GM19328 (cell line): Measurements from ENCODE around the gene UBE2G1.

ENCODE experiments used
- ATAC-seq: cut with Tn5 transposase; IDR thresholded peaks from one replicate; pipeline ENCODE4 v1.9.1; 2021; ENCODE audit warnings: mild to moderate bottlenecking, moderate library complexity; ENCODE audit not compliant: unreplicated experiment

Gene UBE2G1

DNA sequence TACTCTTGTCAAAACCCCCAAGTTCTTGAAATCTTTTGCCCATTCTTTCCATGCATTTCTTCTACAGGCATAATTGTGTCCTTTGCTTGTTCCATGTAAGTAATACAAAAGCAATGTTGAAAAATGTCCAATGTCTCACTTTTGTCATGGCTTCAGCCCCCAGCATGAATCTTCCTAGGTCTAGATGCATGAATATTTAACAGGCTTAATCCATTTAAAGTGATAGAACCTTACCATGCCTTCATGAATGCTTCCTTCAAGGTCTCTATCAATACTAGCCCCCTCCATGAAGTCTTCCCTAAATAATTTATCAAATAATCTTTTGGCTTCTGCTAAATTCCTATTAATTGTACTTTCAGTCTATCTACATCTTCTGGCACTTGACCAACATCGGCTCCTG, 56.6 kb downstream of the UBE2G1 start:
- no peak for ATAC-seq

GRCh38 chr17:4307179-4307930, 59.1 kb downstream of the UBE2G1 start:
- no peak for ATAC-seq

- no peak for ATAC-seq
Measured at GRCh38 chr17:4305224-4305623, 61.3 kb downstream of the UBE2G1 start.

DNA sequence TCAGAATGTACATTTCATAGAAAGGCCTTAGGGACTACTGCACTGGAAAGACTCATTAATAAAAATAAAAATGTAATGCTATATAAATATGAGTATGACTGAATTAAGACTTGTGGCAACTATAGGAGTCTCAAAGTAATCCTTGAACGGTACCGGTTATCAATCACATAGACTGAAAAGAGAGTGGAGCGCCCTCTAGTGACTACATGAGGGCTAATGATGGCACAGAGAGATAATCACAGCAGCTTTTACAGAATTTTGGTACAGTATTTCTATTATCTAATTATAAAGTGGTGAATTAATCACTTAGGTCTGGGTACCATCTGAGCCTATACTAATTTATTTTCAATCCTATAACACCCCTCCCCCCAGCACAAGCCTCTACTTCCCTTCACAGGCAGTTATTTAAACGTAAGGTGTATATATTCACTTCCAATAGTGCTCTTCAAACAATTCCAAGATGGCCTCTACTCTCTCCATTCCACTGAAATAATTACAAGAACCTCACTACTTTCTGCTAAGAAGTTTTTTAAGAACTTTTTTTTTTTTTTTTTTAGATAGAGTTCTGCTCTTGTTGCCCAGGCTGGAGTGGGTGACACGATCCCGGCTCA, 62.0 kb downstream of the UBE2G1 start:
- ATAC-seq = no peak

GRCh38 chr17:4301066-4301465, 65.4 kb downstream of the UBE2G1 start:
- no peak for ATAC-seq

DNA sequence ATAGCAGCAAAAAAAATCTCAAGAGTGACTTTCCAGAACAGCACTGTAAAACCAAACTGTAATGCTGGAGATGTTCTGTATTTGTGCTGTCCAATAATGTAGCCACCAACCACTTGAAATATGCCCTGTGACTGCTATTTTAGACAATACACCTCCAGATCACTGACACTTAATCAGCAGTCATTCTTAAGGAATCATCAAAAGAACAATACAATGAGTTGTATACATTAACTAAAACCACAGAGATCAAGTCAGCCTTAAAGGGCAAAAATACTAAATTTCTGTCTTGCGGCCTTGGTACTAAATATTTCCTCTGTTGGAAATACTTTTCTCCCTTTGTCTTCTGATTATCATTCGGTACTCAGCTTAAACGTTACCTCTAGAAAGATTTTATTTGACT, 69.1 kb downstream of the UBE2G1 start:
- ATAC-seq = no peak

- no peak for ATAC-seq
Measured at GRCh38 chr17:4295686-4296085, 70.8 kb downstream of the UBE2G1 start.

DNA sequence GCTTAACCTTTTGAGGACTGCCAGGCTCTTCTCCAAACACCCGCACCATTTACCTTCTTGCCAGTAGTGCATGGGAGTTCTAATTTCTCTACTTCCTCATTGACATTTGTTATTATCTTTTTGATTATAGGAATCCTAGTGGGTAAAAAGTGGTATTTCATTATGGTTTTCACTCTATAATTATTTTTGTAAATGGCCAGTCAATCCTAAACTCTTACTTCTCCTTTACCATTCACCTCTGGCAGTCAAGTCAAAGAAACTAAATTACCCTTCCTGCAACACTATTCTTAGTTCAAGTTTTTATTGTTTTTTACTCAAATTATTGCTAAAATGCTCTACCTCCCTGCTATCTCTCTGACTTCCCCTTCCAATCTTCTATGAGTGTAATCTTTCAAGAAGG, 72.9 kb downstream of the UBE2G1 start:
- no peak for ATAC-seq

DNA sequence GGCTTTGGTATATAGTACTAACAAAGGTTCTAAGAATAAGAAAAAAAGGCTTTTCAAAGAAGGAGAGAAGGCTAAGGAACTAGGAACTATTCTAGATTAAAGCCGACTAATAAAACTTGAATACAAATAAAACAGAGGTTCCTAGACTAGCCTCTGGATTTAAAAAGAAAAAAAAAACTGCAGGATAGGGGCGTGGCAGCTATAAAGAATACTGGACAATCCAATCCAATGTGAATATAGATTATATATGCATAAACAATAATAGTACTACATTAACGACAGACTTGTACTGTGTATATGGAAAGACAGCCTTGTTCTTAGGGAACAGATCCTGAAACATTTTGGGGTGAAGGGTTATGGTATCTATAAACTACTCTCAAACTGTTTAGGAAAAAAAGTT, 78.8 kb downstream of the UBE2G1 start:
- ATAC-seq = no peak

DNA sequence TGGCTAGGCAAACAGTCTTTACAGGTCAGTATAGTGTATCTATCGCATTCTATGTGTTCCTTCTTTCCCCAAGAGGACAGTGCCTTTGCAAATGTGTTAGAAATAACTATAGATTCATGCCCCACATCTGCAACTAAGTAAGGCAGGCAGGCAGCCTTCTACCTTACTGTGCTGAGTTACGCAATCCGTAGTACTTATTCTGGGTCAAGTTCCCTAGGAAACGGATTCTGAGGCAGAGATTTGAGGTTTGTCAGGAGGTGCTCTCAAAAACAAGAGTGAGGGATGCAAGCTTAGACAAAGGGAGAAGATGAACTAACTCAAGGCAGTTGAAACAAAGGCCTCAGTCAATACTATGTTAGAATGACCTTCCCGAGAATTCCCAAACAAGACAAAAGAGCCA, 90.0 kb downstream of the UBE2G1 start:
- ATAC-seq = no peak

GRCh38 chr17:4272972-4273368, 93.5 kb downstream of the UBE2G1 start:
- no peak for ATAC-seq

GRCh38 chr17:4272213-4272971, 94.1 kb downstream of the UBE2G1 start:
- ATAC-seq = no peak

GRCh38 chr17:4270736-4271135, 95.7 kb downstream of the UBE2G1 start:
- no peak for ATAC-seq

- no peak for ATAC-seq
Measured at GRCh38 chr17:4269915-4270314, 96.6 kb downstream of the UBE2G1 start.

DNA sequence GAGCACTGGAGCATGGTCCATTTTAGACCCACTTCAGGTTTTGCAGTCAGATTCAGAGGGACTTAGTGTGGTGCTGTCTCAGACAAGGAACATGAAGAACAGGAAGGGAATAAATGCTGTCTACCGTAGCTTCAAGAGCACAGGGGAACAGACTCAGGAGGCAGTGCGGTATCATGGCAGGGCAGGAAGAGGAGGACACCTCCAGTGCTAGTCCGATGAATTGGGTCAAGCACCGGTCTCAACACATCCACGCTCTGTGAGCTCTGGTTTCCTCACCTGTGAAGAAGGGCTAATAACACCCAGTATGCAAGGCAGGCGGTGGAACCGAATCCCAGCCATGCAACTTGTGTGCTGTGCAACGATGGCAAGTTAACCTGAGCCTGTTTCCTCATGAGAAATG, 99.1 kb downstream of the UBE2G1 start:
- no peak for ATAC-seq

- no peak for ATAC-seq
Measured at GRCh38 chr17:4266550-4266949, 99.9 kb downstream of the UBE2G1 start.

DNA sequence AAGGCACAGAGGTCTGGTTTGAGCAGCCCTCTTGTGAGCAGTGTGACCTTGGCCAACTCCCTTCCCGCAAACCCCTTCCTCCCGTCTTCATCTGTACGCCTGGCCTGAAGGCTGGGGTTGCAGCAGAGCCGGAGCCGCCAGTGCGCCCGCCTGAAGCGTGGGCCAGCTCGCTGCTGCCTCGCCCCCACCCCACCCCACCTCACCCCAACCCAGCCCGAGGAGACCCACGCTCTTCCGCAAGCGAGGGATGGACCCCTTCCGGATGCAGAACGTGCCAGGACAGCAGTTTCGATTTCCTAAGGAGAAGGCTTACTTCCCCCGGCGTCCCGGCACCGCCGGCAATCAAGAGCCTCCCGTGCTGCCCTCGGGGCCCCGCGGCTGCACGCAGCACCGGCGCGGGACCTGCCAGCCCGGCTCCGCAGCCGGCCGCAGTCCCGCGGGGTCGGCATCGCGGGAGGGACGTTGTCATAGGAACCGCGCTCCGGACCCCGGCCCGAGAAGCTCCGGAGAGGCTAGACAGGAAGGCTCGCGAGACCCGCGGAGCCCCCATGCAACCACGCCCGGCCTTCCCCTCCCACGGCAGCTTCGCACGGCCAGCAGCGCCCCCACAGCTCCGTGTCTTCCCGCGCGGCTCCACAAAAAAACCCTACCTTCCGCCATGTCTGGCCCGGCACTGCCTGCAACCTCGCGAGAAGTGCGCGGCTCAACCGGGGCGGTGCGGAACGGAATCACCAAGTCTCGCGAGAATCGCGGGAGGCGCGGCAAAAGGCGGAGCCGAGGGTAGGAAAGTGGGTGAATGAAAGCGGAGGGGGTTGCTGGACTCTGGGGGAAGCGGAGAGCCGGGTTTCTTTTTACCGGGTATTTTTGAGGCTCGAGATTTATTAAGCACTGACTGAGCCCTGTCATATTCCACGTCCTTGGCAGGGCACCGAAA, 102.9 kb downstream of the UBE2G1 start, which contains the start of gene ANKFY1:
Gene ANKFY1 (minus strand): TSS at position 698 of the 934 bp plus-strand sequence. CDS start 38 bp downstream, at position 660.
- ATAC-seq = peak; percentile 81

DNA sequence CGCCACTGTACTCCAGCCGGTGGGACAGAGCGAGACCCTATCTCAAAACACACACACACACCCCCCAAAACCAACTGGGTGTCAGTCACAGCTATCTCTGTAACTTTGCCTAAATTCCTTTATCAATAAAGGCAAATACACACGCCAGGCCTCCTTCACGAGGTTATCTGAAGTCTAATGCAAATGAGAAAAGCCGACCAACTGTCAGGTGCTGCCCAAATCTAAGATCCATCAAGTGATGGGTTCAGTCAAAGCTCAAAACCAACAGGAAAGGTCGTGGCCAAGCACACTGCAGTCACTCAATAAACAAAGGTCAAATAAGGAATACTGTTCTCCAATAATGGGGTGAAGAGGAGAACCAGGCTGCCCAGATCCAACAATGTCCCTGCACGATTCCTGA, 103.8 kb downstream of the UBE2G1 start:
- ATAC-seq = no peak

DNA sequence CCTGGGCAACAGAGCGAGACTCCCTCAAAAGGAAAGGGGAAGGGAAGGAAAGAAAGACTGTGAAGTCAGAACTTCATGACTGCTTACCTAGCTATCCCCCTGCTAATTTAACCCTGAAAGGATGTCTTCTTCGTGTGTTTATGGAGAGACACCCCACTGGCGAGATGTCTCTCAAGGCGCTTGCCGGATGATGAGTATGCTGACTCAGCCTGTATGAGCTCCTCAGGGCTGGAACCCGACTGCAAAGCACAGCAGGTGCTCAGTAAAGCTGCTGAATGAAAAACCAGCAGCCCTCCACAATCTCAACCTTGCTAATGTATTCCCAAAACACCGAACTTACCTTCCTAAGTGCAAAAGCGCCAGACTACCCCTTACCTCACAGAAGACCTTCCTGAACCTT, 105.0 kb downstream of the UBE2G1 start:
- no peak for ATAC-seq

DNA sequence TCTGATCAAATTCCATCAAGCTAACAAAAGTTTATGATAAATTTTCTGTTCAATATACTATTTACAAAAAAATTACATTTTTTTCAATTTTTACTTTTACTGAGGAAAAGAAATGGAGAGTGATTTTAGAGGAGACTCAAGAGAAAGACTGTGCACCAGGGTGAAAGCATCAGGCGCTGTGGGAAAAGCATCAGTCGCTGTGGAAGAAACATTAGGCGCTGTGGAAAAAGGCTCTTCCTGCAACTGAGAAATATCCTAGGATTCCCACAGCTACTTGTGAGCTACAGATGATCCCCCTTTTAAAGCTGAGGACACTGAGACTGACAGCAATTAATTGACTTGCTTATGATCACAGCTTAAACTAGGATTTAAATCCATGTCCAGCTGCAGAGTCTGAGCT, 107.6 kb downstream of the UBE2G1 start:
- no peak for ATAC-seq

GRCh38 chr17:4256952-4257351, 109.5 kb downstream of the UBE2G1 start:
- ATAC-seq = no peak
